Measurements from ENCODE around the gene ARID5B.

ARID5B gene

GRCh38 chr10:62092301-62093030 lies 191.0 kb downstream of the ARID5B start:
- DNase-seq (ENCODE audit: low read depth in 2 of 2, low spot score in 1 of 2), result no peak

DNA sequence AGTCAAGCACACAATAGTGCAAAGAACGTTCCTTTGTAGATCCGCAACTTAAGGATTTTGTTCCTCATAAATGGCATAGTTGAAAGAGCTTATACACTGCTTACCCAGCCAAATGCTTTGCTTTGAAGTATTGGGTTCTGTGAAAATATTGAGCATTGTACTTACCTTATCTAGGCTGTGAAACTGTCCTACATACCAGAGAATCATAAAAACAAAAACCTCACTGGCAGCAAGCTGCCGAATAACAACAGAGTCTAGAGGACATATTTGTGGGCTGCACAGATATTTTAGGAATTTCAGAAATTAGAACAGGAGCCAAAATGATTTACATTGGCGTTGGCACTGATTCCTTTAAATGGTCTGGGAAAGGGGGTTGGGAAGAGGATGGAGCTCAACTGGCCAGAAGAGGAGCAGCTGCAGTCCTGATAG lies 192.4 kb downstream of the ARID5B start:
- DNase-seq (ENCODE audit: low read depth in 2 of 2, low spot score in 1 of 2), result no peak

DNA sequence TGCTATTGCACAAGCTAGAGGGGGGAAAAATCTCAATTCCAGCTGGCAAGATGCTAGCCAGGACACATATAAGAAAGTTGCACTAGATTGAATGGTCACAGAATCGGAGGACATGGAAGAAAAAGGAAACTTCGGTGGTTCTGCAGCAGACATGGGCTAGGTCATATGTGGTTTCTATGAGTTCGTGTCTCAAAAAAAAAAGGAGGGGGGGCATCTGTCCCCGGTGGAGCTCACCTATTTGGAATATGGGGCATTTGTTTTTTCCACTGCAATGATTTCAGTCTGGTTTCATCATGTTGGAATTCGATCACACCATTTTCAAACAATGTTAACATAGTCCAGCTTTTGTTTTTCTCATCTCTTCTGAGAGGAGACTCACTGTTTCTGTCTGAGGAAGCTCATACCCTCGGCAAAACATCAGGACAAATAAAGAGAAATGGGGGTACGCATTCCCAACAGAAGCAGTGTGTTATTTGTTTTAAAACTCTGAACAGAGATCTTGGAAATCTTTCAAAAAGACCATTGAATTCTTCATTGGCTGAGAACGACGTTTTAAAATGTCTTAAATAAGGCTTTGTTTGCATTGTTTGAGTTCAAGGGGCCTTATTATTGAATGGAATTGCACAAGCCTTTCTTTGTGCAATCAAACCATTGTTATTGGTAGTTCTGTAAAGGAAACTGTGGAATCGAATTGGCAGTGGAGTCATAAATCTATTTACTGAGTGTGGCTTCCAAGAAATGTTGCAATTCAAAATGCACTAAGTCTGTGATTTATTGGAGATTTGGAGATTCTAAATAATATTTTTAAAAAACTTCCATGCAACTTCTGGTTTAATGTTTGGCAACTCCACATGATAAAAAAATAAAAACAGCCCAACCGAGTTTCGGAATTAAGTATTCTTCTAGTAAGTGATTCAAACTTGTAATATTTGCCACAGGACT lies 194.0 kb downstream of the ARID5B start:
- DNase-seq (ENCODE audit: low read depth in 2 of 2, low spot score in 1 of 2), result no peak

DNA sequence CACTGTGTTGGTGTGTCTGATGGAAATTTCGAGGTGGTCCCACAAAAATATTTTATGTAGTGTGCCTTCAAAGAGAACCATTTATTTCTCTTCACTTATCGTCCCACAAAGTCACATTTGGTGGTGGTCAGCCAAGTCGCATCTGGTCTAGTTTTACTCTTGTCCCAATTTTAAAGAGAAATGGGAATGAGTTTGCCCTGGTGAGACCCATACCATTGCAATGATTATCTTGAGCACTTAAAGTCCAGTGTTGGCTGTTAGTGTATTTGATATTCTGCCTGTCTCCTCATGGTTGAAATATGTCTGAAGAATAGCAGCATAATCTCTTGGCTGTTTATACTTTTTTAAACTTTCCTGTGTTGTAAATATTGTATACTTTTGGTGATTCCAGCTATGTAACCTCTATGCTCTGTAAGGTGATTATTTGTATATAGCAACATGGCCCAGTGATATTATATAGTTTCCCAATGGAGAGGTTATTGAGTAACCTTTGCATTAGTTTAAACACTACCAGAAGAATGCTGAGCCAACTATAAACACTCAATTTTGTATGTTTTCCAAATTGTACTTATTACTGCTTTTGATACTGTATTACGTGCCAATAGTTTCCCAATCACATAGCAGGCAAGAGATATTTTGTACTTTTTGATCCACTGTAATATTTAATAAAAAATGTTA lies 194.9 kb downstream of the ARID5B start:
- DNase-seq (ENCODE audit: low read depth in 2 of 2, low spot score in 1 of 2), result no peak

GRCh38 chr10:62098278-62099121 lies 197.0 kb downstream of the ARID5B start:
- no peak for DNase-seq (ENCODE audit: low read depth in 2 of 2, low spot score in 1 of 2)

DNA sequence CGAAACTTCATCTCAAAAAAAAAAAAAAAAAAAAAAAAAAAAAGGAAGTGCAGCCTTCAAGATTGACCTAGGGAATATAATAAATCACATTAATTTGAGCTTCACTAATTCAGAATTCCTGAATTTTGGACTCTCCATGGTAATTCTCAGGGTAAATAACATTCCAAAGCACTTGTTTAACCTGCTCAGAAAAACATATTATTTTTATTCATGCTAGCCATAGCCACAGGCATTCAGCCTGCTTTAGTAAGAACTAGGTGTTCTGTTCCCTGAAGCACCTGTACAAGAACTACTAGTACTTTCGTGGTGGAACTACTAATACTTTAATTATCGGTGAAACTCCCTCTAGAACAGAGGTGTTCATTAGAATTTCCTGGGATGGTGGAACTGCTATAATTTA lies 197.8 kb downstream of the ARID5B start:
- no peak for DNase-seq (ENCODE audit: low read depth in 2 of 2, low spot score in 1 of 2)

DNA sequence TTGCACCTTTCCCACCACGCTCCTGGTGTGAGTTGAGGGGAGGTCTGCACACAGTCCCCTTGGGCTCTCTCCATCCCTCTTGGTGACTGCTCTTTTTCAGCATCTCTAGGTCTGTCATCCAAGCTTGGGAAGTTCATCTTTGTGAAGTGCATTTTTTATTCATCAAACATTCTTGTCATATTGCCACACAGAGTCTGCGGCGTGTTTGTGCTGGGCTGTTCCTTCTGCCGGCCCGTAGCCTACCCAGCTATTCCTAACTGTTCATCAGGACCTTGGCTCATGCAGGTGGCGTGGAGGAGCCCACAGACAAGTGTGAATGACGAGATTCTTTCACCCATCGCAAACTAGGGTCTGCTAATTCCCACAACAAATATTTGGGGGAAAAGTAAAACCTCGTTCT lies 202.4 kb downstream of the ARID5B start:
- DNase-seq (ENCODE audit: low read depth in 2 of 2, low spot score in 1 of 2), result no peak

DNA sequence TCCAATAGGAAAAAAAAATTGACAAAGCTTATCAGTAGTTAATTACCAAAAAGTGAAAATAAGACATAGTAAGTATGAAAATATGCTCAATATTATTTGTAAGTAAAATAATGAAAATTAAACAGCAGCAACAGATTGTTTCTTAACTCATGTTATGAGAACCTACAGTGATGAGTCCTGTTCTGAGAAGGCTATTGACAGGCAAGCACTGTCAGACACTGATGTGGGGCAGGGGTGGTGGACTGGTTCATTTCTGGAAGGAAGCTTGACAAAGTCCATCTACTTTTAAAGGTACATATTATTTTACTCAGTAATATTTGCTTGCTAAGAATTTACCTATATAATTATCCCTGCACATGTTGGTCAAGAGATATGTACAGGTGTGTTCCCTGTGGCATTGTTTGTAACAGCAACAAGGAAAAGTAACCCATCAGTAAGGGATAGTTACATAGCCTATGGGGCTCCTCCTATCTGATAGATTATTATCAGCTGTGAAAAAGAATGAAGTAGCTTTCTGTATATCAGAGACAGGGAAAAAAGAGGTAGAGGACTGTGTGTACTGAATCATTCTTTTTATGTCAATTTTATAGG lies 205.5 kb downstream of the ARID5B start:
- DNase-seq (ENCODE audit: low read depth in 2 of 2, low spot score in 1 of 2), result no peak

DNA sequence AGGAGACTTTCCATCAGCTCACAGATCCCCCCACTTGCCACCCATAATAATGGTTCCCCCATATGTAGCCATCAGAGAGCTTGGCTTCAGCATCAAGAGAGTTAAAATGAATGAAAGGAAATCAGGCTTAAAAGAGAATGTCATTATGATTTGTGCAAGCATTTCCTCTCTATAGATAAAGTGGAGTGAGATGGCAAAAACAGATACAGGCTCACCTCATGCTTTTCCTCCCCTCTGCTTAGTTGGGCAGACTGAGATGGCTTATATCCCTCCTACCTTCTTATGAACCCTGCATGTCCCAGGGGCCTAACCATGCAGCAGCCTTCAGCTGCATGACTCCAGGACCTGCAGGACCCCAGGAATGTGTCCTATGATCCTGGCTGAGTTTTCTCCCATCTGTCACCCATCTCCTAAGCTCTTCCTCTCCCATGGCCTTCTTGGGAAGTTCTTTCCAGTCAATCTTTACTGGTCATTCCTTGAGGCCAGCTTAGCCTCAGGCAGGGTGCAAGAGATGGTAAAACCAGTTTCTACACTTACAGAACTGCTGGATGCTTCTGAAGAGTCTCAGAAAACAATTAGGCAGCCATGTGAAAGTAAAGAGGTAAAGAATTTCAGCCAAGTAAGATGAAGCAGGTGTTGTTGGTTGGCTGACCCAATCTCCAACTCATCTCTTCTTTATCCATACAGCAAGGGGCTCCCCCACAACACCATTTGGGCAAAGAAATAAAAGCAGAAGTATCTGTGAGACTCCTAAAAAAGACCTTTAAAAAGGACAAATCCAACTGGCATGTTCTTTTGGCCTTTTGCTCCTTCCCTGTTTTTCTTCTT lies 207.5 kb downstream of the ARID5B start:
- DNase-seq (ENCODE audit: low read depth in 2 of 2, low spot score in 1 of 2), result no peak

DNA sequence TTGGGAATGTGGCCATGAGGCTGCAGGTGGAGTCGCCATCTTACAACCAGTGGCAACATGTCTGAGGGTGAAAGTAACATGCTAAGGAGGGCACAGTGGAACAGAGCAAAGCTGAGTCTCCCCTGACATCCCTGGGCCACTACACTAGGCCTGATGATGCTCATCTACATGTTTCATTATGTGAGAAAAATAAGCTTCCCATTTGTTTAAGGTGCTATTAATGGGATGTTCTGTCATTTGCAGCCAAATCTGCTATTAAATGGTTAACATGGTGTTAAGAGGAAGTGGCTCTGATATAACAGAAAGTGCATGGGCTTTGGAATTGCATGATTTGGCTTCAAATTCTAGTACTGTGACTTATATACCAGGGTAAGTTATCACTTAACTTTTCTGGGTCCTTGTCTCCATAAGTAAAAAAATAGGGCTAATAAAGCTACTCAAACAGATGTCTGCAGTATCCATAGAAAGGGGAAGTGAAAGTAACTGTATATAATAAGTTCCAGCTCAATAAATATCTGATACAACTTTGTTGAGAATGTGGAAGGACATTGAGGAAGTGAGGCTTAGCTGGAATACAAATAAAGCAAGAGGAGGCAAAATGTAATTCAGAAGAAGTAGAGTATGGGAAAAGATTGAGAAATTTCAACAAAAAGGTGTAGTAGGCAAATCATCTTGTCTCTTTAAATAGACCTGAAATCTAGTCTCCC lies 208.2 kb downstream of the ARID5B start:
- DNase-seq (ENCODE audit: low read depth in 2 of 2, low spot score in 1 of 2), result no peak

- no peak for DNase-seq (ENCODE audit: low read depth in 2 of 2, low spot score in 1 of 2)
These were observed 210.8 kb downstream of the ARID5B start for GRCh38 chr10:62112300-62112699.

GRCh38 chr10:62112963-62113362 lies 211.5 kb downstream of the ARID5B start:
- no peak for DNase-seq (ENCODE audit: low read depth in 2 of 2, low spot score in 1 of 2)

GRCh38 chr10:62113680-62114079 lies 212.2 kb downstream of the ARID5B start:
- no peak for DNase-seq (ENCODE audit: low read depth in 2 of 2, low spot score in 1 of 2)

- DNase-seq (ENCODE audit: low read depth in 2 of 2, low spot score in 1 of 2), result no peak
These were observed 213.8 kb downstream of the ARID5B start for GRCh38 chr10:62115321-62115720.

DNA sequence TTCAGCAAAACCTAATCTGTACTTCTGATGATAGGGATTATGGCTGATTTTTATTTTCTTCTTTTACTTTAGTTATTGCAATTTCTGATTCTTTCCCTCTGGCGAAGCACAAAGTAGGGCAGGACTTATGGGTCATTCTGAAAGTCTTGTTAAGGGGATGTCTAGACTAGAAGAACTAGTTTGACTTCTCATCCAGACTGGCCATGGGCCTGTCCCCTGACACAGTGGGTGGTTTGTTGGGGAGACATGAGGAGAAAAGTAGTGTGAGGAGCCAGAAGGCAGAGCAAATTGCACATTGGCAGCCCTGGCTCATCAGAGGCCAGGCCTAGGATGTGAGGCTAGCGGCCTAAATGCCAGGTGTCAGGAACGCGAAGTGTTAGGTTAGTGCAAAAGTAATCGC lies 214.3 kb downstream of the ARID5B start:
- no peak for DNase-seq (ENCODE audit: low read depth in 2 of 2, low spot score in 1 of 2)

GRCh38 chr10:62116896-62117295 lies 215.4 kb downstream of the ARID5B start:
- no peak for DNase-seq (ENCODE audit: low read depth in 2 of 2, low spot score in 1 of 2)

GRCh38 chr10:62121187-62121530 lies 219.7 kb downstream of the ARID5B start:
- no peak for DNase-seq (ENCODE audit: low read depth in 2 of 2, low spot score in 1 of 2)

DNA sequence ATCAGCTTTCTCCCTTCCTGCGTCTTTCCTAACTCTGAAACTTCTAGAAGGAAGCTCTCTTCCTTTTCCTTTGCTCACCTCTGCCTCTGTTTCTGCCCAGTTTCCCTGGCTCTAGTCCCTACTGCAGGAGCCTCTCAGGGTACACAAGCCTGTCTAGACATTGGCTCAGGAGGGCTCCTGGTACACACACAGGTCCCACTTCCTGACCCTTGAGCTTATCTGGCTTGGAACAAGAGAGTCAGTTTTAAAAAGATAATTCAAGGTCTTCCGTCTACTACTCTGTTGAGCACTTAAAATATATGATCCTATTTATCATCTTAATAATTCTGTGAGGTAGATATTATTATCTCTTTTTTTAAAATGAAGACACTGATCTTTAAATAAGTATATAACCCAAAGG lies 226.5 kb downstream of the ARID5B start:
- DNase-seq (ENCODE audit: low read depth in 2 of 2, low spot score in 1 of 2), result no peak

- no peak for DNase-seq (ENCODE audit: low read depth in 2 of 2, low spot score in 1 of 2)
These were observed 229.4 kb downstream of the ARID5B start for GRCh38 chr10:62130948-62131347.

All from stimulated activated CD8-positive, alpha-beta memory T cell treated with anti-CD3 and anti-CD28 coated beads, Interleukin-4, amount 100 ng/mL, for 4 hours (primary cell).